H1 (cell line): ENCODE data around the gene ROBO2. TPM values are rescaled to one million over a fixed set of nuclear protein-coding genes. Genes with fewer than 3 reads are reported as not detected.

ENCODE experiments used
- CBX5 ChIP-seq: fragments of 300-800, 300-1000 bp; sonication (generic); IDR thresholded peaks from 2 replicates; pipeline ENCODE4 v1.7.1; 2016; ENCODE audit warnings: antibody characterized with exemption, low read length, low read depth
- SAP30 ChIP-seq: fragments of 300-600 bp; sonication (generic); IDR thresholded peaks from 2 replicates; pipeline ENCODE4 v1.7.1; 2012; ENCODE audit warnings: low read length, moderate library complexity, mild to moderate bottlenecking, inconsistent platforms; ENCODE audit not compliant: insufficient read depth, insufficient replicate concordance
- polyA plus RNA-seq, 7 experiments: library from polyadenylated mRNA; depleted of rRNA in 3 of 7; stranded (reverse) in 5 of 7; unstranded in 2 of 7; fragments of >200 nt in 5 of 7; fragments of 200-250 nt in 2 of 7; gene quantifications; 1 replicate in 5 of 7; 2 replicates in 1 of 7; 4 replicates in 1 of 7; pipeline versions ENCODE4 v1.2.1 to v1.2.3, GENCODE V29; 2011 to 2013; ENCODE audit warnings: missing spikeins in 2 of 7, mixed read lengths in 2 of 7
- total RNA-seq: library from RNA; stranded (reverse); fragmentation: NEBNext Ultra II Directional; extraction: Animal tissue kit (Norgen Biotek cat#: 25700); gene quantifications from 2 replicates; pipeline ENCODE4 v1.2.1, GENCODE V29; 2021

Gene ROBO2
- total and polyA plus RNA-seq, 2 of the 8 experiments (the other 6 are each of a cell fraction or from before 2014, with no cell fraction given) = 1.5 to 2.9 TPM

DNA sequence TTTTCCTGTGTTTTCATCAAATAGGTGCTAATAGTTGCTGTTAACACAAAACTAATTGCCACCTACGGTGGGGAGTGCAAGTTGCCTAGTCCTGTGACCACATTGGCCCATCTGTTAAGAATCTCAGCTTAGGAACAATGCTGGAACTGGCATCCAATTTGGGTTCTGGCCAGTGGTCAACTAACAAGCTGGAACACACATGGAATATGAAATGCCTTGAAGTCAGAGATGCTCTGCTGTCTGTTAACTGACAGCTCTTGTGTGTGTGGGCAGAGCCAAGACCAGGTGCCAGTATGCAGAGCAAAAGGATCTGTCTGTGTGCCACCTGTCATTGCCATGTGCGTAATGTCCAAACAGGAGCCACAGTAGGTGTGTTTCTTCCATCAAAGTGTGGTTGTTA lies 460.8 kb downstream of the ROBO2 start (continued):
- TF ChIP-seq CBX5 = no peak
- no peak for TF ChIP-seq SAP30
